HepG2 (cell line): ENCODE data around the gene TCAP. TPM values are rescaled to one million over a fixed set of nuclear protein-coding genes. Genes with fewer than 3 reads are reported as not detected.

ENCODE experiments used
- ARNT2 ChIP-seq: sonication (generic); formaldehyde crosslinking; IDR thresholded peaks from 2 replicates; pipeline ENCODE4 v1.8.0; 2022; ENCODE audit warnings: mild to moderate bottlenecking, low read depth, missing genetic modification reagents, moderate library complexity
- ETV5 ChIP-seq: IDR thresholded peaks from 2 replicates; pipeline ENCODE4 v1.6.1; 2018; ENCODE audit warnings: missing biosample characterization, missing genetic modification reagents, inconsistent platforms, borderline replicate concordance
- KLF12 ChIP-seq: sonication (generic); formaldehyde crosslinking; IDR thresholded peaks from 2 replicates; pipeline ENCODE4 v1.4.0; 2020; ENCODE audit warnings: missing genetic modification reagents, borderline replicate concordance
- MED1 ChIP-seq: sonication (generic); formaldehyde crosslinking; IDR thresholded peaks from 2 replicates; pipeline ENCODE4 v1.4.0; 2020; ENCODE audit warnings: missing genetic modification reagents
- NFIB ChIP-seq: sonication (generic); formaldehyde crosslinking; IDR thresholded peaks from 2 replicates; pipeline ENCODE4 v1.9.0; 2021; ENCODE audit warnings: missing genetic modification reagents, mild to moderate bottlenecking, borderline replicate concordance
- RAD21 ChIP-seq: fragments of 450-650 bp; formaldehyde crosslinking; IDR thresholded peaks from 2 replicates; pipeline ENCODE4 v1.5.0; 2020; ENCODE audit warnings: mild to moderate bottlenecking
- RBM39 ChIP-seq: fragments of 200-400 bp; formaldehyde crosslinking; IDR thresholded peaks from one replicate; pipeline ENCODE4 v1.6.1; 2018; ENCODE audit warnings: antibody characterized with exemption, mild to moderate bottlenecking, low read depth, low read length; ENCODE audit not compliant: poor library complexity, severe bottlenecking
- SP2 ChIP-seq: sonication (generic); formaldehyde crosslinking; IDR thresholded peaks from 2 replicates; pipeline ENCODE4 v1.5.1; 2020; ENCODE audit warnings: mild to moderate bottlenecking, missing genetic modification reagents
- U2AF1 ChIP-seq: fragments of 200-400 bp; formaldehyde crosslinking; optimal IDR thresholded peaks from 2 replicates; pipeline ENCODE3; 2017; ENCODE audit warnings: mild to moderate bottlenecking, low read depth, low read length
- ZNF160 ChIP-seq: sonication (generic); formaldehyde crosslinking; IDR thresholded peaks from 2 replicates; pipeline ENCODE4 v1.8.0; 2022; ENCODE audit warnings: mild to moderate bottlenecking, inconsistent platforms, missing genetic modification reagents
- ZNF263 ChIP-seq: sonication (generic); formaldehyde crosslinking; IDR thresholded peaks from 2 replicates; pipeline ENCODE4 v1.4.0; 2020; ENCODE audit warnings: missing genetic modification reagents
- ZNF530 ChIP-seq: sonication (generic); formaldehyde crosslinking; IDR thresholded peaks from 2 replicates; pipeline ENCODE4 v1.5.0; 2020; ENCODE audit warnings: low read depth, mild to moderate bottlenecking, missing genetic modification reagents
- ZNF556 ChIP-seq: sonication (generic); formaldehyde crosslinking; IDR thresholded peaks from 2 replicates; pipeline ENCODE4 v1.4.0; 2020; ENCODE audit warnings: mild to moderate bottlenecking, missing genetic modification reagents, borderline replicate concordance
- ZNF724P ChIP-seq: sonication (generic); formaldehyde crosslinking; IDR thresholded peaks from 2 replicates; pipeline ENCODE4 v1.8.0; 2022; ENCODE audit warnings: missing genetic modification reagents, borderline replicate concordance
- ZNF761 ChIP-seq: sonication (generic); formaldehyde crosslinking; conservative IDR thresholded peaks from 2 replicates; pipeline ENCODE4 v1.4.0; 2020; ENCODE audit warnings: mild to moderate bottlenecking, missing genetic modification reagents
- polyA plus RNA-seq, 8 experiments: library from polyadenylated mRNA; depleted of rRNA in 3 of 8; stranded (reverse) in 7 of 8; unstranded in 1 of 8; fragments of >200 nt; fragmentation: Illumina TruSeq in 4 of 8; extraction: Trizol in 4 of 8; gene quantifications; 2 replicates each; pipeline versions ENCODE4 v1.2.1 to v1.2.3, GENCODE V29; 2011 to 2016; ENCODE audit warnings: low read depth in 4 of 8, missing spikeins in 1 of 8, mixed read lengths in 1 of 8; ENCODE audit not compliant: insufficient read depth in 1 of 8
- total RNA-seq, 5 experiments: library from RNA; depleted of rRNA; stranded (reverse); fragments of >200 nt; fragmentation: Illumina TruSeq; extraction: Trizol; gene quantifications; 2 replicates each; pipeline ENCODE4 v1.2.3, GENCODE V29; 2016; ENCODE audit warnings: low read depth in 1 of 5
- TF ChIP-seq, protein P1 (sequence below): sonication (generic); formaldehyde crosslinking; IDR thresholded peaks from 2 replicates; pipeline ENCODE4 v1.8.1; 2023; ENCODE audit warnings: missing genetic modification reagents, inconsistent platforms, borderline replicate concordance
- TF ChIP-seq, protein P2 (sequence below): sonication (generic); formaldehyde crosslinking; IDR thresholded peaks from 2 replicates; pipeline ENCODE4 v1.8.1; 2023; ENCODE audit warnings: mild to moderate bottlenecking, inconsistent platforms, moderate library complexity, missing genetic modification reagents, borderline replicate concordance
- TF ChIP-seq, protein P3 (sequence below): sonication (generic); formaldehyde crosslinking; IDR thresholded peaks from 2 replicates; pipeline ENCODE4 v1.8.0; 2023; ENCODE audit warnings: mild to moderate bottlenecking, missing genetic modification reagents
- TF ChIP-seq, protein P4 (sequence below): sonication (generic); formaldehyde crosslinking; IDR thresholded peaks from 2 replicates; pipeline ENCODE4 v1.5.0; 2020; ENCODE audit warnings: missing genetic modification reagents
- TF ChIP-seq, protein P5 (sequence below): sonication (generic); formaldehyde crosslinking; IDR thresholded peaks from 2 replicates; pipeline ENCODE4 v1.5.1; 2020; ENCODE audit warnings: mild to moderate bottlenecking, missing genetic modification reagents, moderate library complexity

The TCAP gene
- total and polyA plus RNA-seq, 2 of the 13 experiments (the other 11 are each of a cell fraction or from before 2014, with no cell fraction given): 0.24 to 0.65 TPM

DNA sequence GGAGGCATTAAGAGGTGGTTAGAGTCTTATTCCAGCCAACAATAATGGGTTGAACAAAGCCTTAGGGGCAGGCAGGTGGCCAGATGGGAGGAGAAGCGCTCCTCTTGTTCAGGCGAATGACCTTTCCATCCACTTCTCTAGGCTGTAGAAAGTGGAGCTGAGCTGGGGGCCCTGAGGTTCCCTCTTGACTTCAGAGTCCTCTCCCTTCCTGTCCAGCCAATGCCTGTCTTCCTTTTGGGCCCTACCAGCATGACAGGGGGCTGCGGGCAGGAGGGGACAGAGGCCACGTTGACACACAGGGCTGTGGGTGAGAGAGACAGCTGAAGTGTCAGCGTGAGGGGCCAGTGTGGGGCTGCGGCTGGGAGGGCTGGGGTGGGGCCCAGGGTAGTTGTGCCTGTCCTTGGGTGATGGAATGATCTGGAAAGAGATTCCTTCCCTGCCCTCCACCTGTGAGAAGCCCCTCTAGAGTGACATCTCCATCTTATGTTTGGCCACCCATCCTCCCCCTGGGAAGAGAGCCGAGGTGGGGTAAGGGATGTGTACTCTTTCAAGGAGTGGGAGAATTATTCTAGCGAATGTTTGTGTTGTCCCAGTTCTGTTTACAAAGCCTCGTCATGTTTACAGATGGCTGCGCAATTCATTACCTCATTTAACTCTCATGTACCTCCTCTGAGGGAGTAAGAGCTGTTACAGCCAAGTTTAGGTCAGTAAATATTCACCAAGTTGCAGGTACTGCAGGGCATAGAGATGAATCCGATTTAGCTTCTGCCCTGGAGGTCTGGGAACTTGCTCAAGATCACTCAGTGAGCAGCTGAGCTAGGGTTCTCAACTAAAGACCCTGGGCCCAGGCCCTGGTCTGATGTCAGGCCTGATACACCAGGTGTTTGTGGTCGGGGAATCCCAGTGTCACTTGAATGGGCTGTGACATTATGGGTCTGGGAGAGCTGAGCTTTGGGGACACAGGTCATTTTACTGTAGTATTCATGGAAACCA is 38.0 kb downstream of the TCAP start (continued):
- TF ChIP-seq, protein P1, sequence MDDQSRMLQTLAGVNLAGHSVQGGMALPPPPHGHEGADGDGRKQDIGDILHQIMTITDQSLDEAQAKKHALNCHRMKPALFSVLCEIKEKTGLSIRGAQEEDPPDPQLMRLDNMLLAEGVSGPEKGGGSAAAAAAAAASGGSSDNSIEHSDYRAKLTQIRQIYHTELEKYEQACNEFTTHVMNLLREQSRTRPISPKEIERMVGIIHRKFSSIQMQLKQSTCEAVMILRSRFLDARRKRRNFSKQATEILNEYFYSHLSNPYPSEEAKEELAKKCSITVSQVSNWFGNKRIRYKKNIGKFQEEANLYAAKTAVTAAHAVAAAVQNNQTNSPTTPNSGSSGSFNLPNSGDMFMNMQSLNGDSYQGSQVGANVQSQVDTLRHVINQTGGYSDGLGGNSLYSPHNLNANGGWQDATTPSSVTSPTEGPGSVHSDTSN (CRISPR knock-in tag): no peak
- TF ChIP-seq RAD21 (CRISPR knock-in tag) (no peak), RBM39 (peak; percentile 38), NFIB (CRISPR knock-in tag) (no peak), ARNT2 (CRISPR knock-in tag) (peak; percentile 85; the same call in 1 of the 2 replicates), MED1 (CRISPR knock-in tag) (peak; percentile 62), ZNF556 (peak; percentile 88; the same call in 1 of the 2 replicates), ZNF530 (CRISPR knock-in tag) (no peak), ZNF160 (CRISPR knock-in tag) (no peak), ZNF263 (CRISPR knock-in tag) (peak; percentile 31; the same call in 1 of the 2 replicates), ETV5 (CRISPR knock-in tag) (no peak; the same call in 1 of the 2 replicates), KLF12 (CRISPR knock-in tag) (no peak), ZNF761 (CRISPR knock-in tag) (peak; percentile 67; the same call in 1 of the 2 replicates), SP2 (CRISPR knock-in tag) (no peak), ZNF724P (CRISPR knock-in tag) (peak; percentile 51; the same call in 1 of the 2 replicates), U2AF1 (no peak)
- TF ChIP-seq, protein P2, sequence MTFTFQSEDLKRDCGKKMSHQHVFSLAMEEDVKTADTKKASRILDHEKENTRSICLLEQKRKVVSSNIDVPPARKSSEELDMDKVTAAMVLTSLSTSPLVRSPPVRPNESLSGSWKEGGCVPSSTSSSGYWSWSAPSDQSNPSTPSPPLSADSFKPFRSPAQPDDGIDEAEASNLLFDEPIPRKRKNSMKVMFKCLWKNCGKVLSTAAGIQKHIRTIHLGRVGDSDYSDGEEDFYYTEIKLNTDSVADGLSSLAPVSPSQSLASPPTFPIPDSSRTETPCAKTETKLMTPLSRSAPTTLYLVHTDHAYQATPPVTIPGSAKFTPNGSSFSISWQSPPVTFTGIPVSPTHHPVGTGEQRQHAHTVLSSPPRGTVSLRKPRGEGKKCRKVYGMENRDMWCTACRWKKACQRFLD (CRISPR knock-in tag): no peak
- TF ChIP-seq, protein P3, sequence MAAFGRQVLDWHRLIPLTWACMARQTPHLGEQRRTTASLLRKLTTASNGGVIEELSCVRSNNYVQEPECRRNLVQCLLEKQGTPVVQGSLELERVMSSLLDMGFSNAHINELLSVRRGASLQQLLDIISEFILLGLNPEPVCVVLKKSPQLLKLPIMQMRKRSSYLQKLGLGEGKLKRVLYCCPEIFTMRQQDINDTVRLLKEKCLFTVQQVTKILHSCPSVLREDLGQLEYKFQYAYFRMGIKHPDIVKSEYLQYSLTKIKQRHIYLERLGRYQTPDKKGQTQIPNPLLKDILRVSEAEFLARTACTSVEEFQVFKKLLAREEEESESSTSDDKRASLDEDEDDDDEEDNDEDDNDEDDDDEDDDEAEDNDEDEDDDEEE (CRISPR knock-in tag): no peak
- TF ChIP-seq, protein P4, sequence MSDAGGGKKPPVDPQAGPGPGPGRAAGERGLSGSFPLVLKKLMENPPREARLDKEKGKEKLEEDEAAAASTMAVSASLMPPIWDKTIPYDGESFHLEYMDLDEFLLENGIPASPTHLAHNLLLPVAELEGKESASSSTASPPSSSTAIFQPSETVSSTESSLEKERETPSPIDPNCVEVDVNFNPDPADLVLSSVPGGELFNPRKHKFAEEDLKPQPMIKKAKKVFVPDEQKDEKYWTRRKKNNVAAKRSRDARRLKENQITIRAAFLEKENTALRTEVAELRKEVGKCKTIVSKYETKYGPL: no peak
- TF ChIP-seq, protein P5, sequence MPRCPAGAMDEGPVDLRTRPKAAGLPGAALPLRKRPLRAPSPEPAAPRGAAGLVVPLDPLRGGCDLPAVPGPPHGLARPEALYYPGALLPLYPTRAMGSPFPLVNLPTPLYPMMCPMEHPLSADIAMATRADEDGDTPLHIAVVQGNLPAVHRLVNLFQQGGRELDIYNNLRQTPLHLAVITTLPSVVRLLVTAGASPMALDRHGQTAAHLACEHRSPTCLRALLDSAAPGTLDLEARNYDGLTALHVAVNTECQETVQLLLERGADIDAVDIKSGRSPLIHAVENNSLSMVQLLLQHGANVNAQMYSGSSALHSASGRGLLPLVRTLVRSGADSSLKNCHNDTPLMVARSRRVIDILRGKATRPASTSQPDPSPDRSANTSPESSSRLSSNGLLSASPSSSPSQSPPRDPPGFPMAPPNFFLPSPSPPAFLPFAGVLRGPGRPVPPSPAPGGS (CRISPR knock-in tag): 0 out of 2 replicates have a peak, but pooled peaks have one; percentile 47
